ENCODE results near the gene PNCK.

The PNCK gene

DNA sequence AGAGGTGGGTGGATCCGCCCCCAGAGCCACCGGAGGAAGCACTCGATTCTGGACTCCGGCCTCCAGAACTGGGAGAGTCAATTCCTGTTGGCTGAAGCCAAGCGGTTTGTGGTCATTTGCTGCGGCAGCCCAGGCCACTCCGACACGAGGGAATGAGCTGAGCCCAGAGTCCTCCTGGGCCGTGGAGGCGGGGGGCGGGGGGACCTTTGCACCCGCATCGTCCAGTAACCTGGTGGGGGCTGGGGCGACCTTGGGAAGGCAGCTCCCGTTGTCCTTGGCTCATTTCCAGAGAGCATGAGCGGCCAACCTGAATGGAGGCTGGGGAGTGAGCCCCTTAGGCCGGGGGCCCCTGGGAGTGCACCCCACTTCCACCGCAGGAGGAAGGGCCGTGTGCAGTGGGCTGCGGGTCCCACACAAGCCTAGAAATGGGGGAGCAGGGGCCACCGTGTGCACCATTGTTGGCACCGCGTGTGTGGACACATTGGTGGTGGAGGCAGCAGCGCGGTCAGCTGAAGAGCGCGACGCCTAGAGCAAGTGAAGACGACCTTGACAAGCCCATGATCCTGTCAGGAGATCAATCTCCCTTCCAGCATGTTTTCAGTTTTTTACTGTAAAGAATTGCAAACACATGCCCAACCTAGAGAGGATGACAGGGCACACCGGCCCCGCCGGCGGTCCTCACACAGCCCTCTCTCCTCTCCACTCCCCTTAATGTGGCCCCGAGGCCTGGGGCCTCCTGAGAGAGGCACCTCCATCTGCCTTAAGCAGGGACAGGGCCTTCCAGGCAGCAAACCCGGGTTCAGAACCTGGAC lies 46.5 kb downstream of the PNCK start:
- DNase-seq (ENCODE audit: low spot score), result no peak

- no peak for DNase-seq (ENCODE audit: low spot score)
These were observed 47.5 kb downstream of the PNCK start for GRCh38 chrX:153626025-153626633.

- no peak for DNase-seq (ENCODE audit: low spot score)
These were observed 48.2 kb downstream of the PNCK start for GRCh38 chrX:153625271-153626024.

DNA sequence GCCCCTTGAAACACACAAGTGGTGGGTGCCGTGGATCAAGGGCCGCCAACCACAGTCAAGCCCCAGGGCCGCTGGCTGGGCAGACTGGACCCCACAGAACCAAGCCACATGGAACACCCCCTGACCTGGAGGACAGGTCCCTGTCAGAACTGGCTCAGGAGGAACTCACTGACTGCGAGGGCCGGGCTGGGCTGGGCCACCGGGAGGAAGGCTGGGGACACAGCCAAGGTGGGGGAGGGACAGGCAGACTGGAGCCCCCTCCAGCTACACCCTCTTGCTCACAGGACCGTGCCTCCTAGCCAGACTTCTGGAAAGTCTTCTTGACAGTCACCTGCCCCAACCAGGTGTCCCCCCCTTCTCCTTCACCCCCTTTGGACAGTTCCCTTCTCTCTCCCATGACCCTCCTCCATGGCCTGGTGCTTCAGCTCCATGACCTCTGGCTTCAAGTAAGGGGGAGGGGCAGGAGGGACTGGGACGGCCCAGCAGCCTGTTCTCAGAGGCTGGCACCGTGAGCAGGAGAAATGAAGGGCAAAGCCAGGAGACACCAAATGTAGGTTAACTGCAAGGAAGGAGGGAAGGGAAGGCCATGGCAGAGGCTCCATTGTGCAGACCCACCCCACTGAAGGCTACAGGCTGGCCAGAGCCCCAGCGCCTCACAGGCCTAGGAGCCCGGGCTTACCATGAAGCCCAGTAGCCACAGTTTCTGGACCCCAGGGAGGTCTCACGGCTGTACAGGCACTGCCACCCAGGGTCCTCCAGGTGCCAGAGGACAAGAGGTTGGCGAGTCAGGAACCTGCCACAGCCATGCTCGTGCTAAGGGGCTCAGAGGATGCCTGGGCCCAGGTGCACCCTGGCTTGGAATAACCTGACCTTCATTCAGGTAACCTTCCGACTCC lies 49.2 kb downstream of the PNCK start:
- DNase-seq (ENCODE audit: low spot score), result no peak

GRCh38 chrX:153623310-153624029 lies 50.1 kb downstream of the PNCK start:
- no peak for DNase-seq (ENCODE audit: low spot score)

DNA sequence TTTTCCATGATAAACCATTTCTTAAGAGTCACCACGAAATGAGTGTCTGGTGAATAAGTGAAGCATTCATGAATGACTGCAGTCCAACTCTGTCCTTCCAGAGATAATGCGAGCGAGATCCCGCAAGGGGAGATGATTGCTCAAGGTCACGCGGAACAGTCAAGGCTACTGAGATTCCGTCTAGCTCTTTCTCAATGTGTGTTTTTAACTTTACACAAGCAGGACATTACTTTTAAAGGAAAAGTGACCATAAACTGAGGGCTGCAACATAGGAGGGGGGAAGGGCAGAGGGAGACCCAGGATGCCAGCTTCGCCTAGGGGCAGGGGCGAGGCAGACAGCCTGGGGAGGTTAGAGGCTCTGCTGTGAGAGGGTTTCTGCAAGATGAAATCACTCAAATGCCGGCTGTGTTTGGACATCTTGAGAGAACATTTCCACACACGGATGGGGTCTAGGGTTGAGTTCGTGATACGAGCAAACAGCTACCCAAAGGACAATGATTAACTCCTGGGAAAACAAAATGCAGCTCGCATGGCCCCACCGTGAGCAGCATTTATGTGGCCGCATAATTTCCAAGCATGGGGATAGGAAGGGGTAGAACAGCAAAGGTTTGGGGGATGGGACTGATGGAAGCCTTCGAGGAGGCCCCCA lies 50.8 kb downstream of the PNCK start:
- no peak for DNase-seq (ENCODE audit: low spot score)

DNA sequence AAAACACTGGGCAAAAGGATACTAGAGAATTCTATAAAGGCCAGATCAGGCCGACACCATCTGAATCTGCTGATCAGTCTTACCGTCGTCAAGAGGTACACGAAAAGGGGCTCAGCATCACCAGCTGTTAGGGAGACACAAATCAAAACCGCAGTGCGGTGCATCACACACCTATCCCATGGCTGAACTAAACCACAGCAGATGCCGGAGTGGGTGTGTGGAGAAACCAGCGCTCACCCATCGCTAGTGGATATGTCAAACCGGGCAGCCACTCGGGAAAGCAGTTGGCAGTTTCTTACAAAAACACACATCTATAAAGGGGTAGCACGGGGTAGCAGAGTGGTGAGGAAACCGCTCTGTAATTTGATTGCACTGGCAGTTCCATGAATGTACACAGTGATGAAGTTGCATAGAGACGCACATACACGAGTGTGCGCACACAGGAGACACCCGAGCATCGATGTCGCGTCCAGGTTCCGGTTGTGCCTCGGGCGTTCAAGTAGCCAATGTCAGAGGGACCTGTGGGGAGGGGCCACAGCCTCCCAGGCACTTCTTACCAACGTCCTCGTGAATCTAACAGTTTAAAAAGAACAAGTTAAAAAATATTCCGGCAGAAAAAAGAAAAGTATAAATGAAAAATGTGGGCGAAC lies 51.5 kb downstream of the PNCK start:
- no peak for DNase-seq (ENCODE audit: low spot score)

- DNase-seq (ENCODE audit: low spot score), result no peak
These were observed 53.0 kb downstream of the PNCK start for GRCh38 chrX:153620576-153620975.

Data from globus pallidus (tissue), 1 donor.